ENCODE measurements around the gene HSP90AB1. TPM values are rescaled to one million over a fixed set of nuclear protein-coding genes. Genes with fewer than 3 reads are reported as not detected.

HSP90AB1 gene
- total RNA-seq, 1 experiment from 2014 or later: 1,986 TPM

DNA sequence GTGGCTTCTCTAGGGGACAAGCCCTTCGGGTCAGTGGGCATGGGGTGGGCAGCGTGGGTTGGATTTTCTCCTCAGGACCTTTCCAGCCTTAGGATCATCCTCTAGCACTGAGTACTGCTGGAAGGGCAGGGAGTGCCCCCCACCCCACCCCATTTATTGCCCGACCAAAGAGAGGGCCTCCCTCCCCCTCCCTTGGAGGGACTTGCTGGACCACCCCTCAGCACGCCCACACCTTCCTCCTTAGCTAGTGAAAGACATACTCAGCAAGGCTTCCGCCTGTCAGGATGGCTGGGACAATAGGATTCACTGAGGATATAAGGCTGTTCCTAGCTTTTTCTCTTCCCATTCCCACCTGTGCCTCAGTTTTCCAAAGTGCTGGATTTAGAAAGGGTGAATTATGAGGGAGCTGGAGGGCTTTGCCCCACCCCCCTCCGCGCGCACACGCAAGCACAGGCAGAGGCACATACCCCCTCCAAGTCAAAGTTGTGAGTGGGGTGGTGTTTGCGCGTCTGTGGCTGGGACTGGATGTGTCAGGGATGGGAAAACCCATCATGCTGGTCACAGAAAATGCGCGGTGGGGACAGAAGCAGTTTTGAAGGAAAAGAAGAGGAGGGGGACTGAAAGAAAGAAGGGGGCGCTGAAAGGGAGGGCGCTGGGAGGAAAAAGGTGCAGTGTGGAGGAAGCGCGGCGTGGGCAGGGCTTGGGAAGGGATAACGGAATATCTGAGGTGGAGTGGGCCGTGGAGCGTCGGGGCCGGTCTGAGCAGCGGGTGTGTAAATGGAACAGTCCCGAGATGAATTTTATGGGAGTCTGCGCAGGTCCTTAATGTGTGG is 24.2 kb upstream of the HSP90AB1 start:
- Histone ChIP-seq H4K5ac (ENCODE audit: insufficient read length, low read depth, low read length) (no peak overlapping the region), H3K4ac (ENCODE audit: low read depth, low read length) (no peak overlapping the region), H2BK5ac (ENCODE audit: insufficient read length, low read length) (no peak overlapping the region), H2BK20ac (ENCODE audit: low read depth, low read length, poor library complexity, severe bottlenecking) (no peak overlapping the region), H3T11ph (ENCODE audit: low read length) (no peak overlapping the region), H2BK12ac (ENCODE audit: insufficient read length, low read depth, low read length) (no peak overlapping the region), H3K4me2 (ENCODE audit: insufficient read depth, insufficient read length, low read length) (peak overlapping the region; percentile 60), H3K27ac (ENCODE audit: insufficient read length, low read depth, low read length) (no peak overlapping the region), H4K8ac (replicated peaks; ENCODE audit: insufficient read length, low read depth, low read length) (no peak overlapping the region), H3K56ac (ENCODE audit: insufficient read length, low read depth, low read length) (no peak overlapping the region), H3K23ac (ENCODE audit: insufficient read length, low read depth, low read length) (no peak overlapping the region), H3K9ac (ENCODE audit: extremely low read depth, insufficient read length, low read length) (no peak overlapping the region), H3K27me3 (ENCODE audit: insufficient read depth, low read length) (no peaks in the 10 kb centered on the region), H2BK120ac (ENCODE audit: low read depth, low read length, poor library complexity, severe bottlenecking) (no peak overlapping the region), H4K20me1 (ENCODE audit: control insufficient read depth, insufficient read depth, insufficient read length) (peaks cover 2% of the 10 kb centered on the region), H3K23me2 (ENCODE audit: insufficient read length, low read depth, low read length, poor library complexity, severe bottlenecking) (peaks cover 22% of the 10 kb centered on the region), H3K9me3 (ENCODE audit: control insufficient read depth, low read depth, low read length) (no peaks in the 10 kb centered on the region), H3K18ac (ENCODE audit: insufficient read length, low read depth, low read length) (no peak overlapping the region), H2BK15ac (ENCODE audit: low read depth, low read length) (no peak overlapping the region), H2AK5ac (ENCODE audit: insufficient read length, low read length) (no peak overlapping the region), H3K4me1 (ENCODE audit: insufficient read depth, low read length) (peaks cover 24% of the 10 kb centered on the region; the same call in 1 of the 2 replicates), H2AFZ (ENCODE audit: low read length) (no peak overlapping the region), H3K14ac (ENCODE audit: insufficient read depth, low read length) (peak overlapping the region; percentile 0; the same call in 1 of the 2 replicates), H3K79me1 (ENCODE audit: insufficient read depth, low read depth, low read length, poor library complexity, severe bottlenecking) (peaks cover 17% of the 10 kb centered on the region), H4K91ac (ENCODE audit: insufficient read length, low read depth, low read length) (no peak overlapping the region), H3K79me2 (ENCODE audit: insufficient read depth, low read length) (peaks cover 17% of the 10 kb centered on the region; the same call in 1 of the 2 replicates)
- Mint-ChIP-seq H3K27ac (peak overlapping the region in 2 of 3 experiments; percentile 69 to 82; a peak in 5 of 7 replicates), H3K36me3 (ENCODE audit: insufficient read depth in 1 of 3, low read depth in 3 of 3) (peaks cover 3 to 5% (median 4%) of the 10 kb centered on the region in 3 experiments; a peak in 4 of 7 replicates), H3K4me1 (peaks cover 63 to 70% of the 10 kb centered on the region in 2 experiments), H3K9me3 (no peaks in the 10 kb centered on the region; a peak in 1 of 5 replicates), H3K4me3 (peak overlapping the region; percentile 85 to 96), H3K27me3 (ENCODE audit: low read depth) (peaks cover 1% of the 10 kb centered on the region; the same call in 1 of the 2 replicates)
- DNase-seq: no peak
- TF ChIP-seq, protein P1, sequence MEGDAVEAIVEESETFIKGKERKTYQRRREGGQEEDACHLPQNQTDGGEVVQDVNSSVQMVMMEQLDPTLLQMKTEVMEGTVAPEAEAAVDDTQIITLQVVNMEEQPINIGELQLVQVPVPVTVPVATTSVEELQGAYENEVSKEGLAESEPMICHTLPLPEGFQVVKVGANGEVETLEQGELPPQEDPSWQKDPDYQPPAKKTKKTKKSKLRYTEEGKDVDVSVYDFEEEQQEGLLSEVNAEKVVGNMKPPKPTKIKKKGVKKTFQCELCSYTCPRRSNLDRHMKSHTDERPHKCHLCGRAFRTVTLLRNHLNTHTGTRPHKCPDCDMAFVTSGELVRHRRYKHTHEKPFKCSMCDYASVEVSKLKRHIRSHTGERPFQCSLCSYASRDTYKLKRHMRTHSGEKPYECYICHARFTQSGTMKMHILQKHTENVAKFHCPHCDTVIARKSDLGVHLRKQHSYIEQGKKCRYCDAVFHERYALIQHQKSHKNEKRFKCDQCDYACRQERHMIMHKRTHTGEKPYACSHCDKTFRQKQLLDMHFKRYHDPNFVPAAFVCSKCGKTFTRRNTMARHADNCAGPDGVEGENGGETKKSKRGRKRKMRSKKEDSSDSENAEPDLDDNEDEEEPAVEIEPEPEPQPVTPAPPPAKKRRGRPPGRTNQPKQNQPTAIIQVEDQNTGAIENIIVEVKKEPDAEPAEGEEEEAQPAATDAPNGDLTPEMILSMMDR (conservative IDR thresholded peaks at IDR 0.05): no peak
- WGBS (ENCODE audit: extremely low coverage, insufficient read length, low lambda C conversion rate): no CpG with 5 or more reads among the region's 26 CpGs
